DND-41 (cell line): ENCODE results near the gene CTNNAL1.

Source experiments
- ATAC-seq: fragments of 200-7000 bp; cut with Tn5 transposase; 3 replicates; pipeline ENCODE4 v1.9.1; 2021; ENCODE audit warnings: low read depth; ENCODE audit not compliant: insufficient read depth
- DNase-seq: peaks from one replicate; pipeline ENCODE4 v3.0.0-alpha.2; 2020
- H2AFZ ChIP-seq: 2 replicates; pipeline ENCODE4 v1.6.0; 2012; ENCODE audit warnings: low read depth, low read length
- H3K27ac ChIP-seq: 2 replicates; pipeline ENCODE4 v1.5.1; 2012; ENCODE audit warnings: low read length, inconsistent platforms
- H3K27me3 ChIP-seq: fragments of 200-600 bp; sonication (generic); 2 replicates; pipeline ENCODE4 v1.6.0; 2012; ENCODE audit warnings: low read length, mild to moderate bottlenecking, inconsistent platforms; ENCODE audit not compliant: insufficient read depth, poor library complexity
- H3K36me3 ChIP-seq: 2 replicates; pipeline ENCODE4 v1.5.1; 2012; ENCODE audit warnings: low read length, inconsistent platforms; ENCODE audit not compliant: insufficient read depth
- H3K4me1 ChIP-seq: 2 replicates; pipeline ENCODE4 v1.5.1; 2012; ENCODE audit warnings: mild to moderate bottlenecking, low read length; ENCODE audit not compliant: insufficient read depth
- H3K4me2 ChIP-seq: 2 replicates; pipeline ENCODE4 v1.6.0; 2012; ENCODE audit warnings: mild to moderate bottlenecking, moderate library complexity, low read length, inconsistent platforms; ENCODE audit not compliant: insufficient read depth
- H3K4me3 ChIP-seq, 2 experiments: fragments of 200-600 bp in 1 of 2; shearing (Covaris generic) in 1 of 2; 2 replicates each; pipeline ENCODE4 v1.5.1; 2012 to 2016; ENCODE audit warnings: inconsistent platforms in 2 of 2, low read length in 2 of 2, mild to moderate bottlenecking in 2 of 2, low read depth in 1 of 2, moderate library complexity in 1 of 2
- H3K79me2 ChIP-seq: 2 replicates; pipeline ENCODE4 v1.6.0; 2012; ENCODE audit warnings: low read length, inconsistent platforms; ENCODE audit not compliant: insufficient read depth
- H3K9ac ChIP-seq: 2 replicates; pipeline ENCODE4 v1.6.0; 2012; ENCODE audit warnings: low read depth, mild to moderate bottlenecking, inconsistent platforms, low read length, moderate library complexity
- H3K9me3 ChIP-seq: 2 replicates; pipeline ENCODE4 v1.5.1; 2012; ENCODE audit warnings: low read length, moderate library complexity, mild to moderate bottlenecking, inconsistent platforms; ENCODE audit not compliant: insufficient read depth, severe bottlenecking
- H4K20me1 ChIP-seq: 2 replicates; pipeline ENCODE4 v1.6.0; 2012; ENCODE audit warnings: low read length; ENCODE audit not compliant: insufficient read depth
- EZH2 ChIP-seq: IDR thresholded peaks from 3 replicates; pipeline ENCODE4 v1.6.1; 2012; ENCODE audit warnings: borderline replicate concordance, low read depth, mild to moderate bottlenecking, moderate library complexity, low read length, inconsistent platforms; ENCODE audit not compliant: severe bottlenecking
- TF ChIP-seq, protein P1 (sequence below): IDR thresholded peaks from 2 replicates; pipeline ENCODE4 v1.5.1; 2012; ENCODE audit warnings: borderline replicate concordance, low read length, moderate library complexity, mild to moderate bottlenecking; ENCODE audit not compliant: poor library complexity, severe bottlenecking; ENCODE audit errors: extremely low read depth

CTNNAL1 gene

DNA sequence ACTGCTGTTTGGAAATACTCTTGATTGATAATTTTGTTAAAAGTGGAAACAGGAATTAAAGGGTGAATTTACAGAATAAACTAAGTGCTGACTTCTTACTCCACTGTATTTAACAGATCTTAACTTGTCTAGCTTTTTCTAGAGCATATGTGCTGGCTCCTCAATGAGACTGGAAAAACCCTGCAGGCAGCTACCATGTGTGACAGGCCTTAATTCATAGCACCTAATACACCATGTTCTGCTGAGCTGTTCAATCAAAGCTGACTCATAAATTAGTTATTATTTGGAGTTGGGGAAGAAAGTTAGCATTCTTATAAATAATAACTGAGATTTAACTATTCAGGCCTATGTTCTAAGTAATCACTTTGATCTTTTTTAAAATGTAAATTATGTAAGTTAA, 29.4 kb downstream of the CTNNAL1 start:
- no peak for ATAC-seq

GRCh38 chr9:108980893-108981292, 32.4 kb downstream of the CTNNAL1 start:
- Histone ChIP-seq H3K4me2 (no peak overlapping the region), H3K4me1 (no peaks in the 10 kb centered on the region), H4K20me1 (no peaks in the 10 kb centered on the region), H3K79me2 (no peaks in the 10 kb centered on the region), H3K9me3 (no peaks in the 10 kb centered on the region), H3K9ac (no peak overlapping the region), H2AFZ (no peak overlapping the region), H3K4me3 (no peak overlapping the region), H3K27me3 (no peaks in the 10 kb centered on the region), H3K27ac (no peak overlapping the region), H3K36me3 (peaks cover 19% of the 10 kb centered on the region)
- ATAC-seq, result no peak
- TF ChIP-seq, protein P1, sequence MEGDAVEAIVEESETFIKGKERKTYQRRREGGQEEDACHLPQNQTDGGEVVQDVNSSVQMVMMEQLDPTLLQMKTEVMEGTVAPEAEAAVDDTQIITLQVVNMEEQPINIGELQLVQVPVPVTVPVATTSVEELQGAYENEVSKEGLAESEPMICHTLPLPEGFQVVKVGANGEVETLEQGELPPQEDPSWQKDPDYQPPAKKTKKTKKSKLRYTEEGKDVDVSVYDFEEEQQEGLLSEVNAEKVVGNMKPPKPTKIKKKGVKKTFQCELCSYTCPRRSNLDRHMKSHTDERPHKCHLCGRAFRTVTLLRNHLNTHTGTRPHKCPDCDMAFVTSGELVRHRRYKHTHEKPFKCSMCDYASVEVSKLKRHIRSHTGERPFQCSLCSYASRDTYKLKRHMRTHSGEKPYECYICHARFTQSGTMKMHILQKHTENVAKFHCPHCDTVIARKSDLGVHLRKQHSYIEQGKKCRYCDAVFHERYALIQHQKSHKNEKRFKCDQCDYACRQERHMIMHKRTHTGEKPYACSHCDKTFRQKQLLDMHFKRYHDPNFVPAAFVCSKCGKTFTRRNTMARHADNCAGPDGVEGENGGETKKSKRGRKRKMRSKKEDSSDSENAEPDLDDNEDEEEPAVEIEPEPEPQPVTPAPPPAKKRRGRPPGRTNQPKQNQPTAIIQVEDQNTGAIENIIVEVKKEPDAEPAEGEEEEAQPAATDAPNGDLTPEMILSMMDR, result no peak
- TF ChIP-seq EZH2, result no peak
- DNase-seq, result no peak

More for the DNA sequence above, 29.4 kb downstream of the CTNNAL1 start:
- Histone ChIP-seq H3K4me3 (no peak overlapping the region), H3K4me1 (no peaks in the 10 kb centered on the region), H3K9ac (no peak overlapping the region), H3K36me3 (peaks cover 23% of the 10 kb centered on the region), H4K20me1 (no peaks in the 10 kb centered on the region), H3K27me3 (no peaks in the 10 kb centered on the region), H3K9me3 (no peaks in the 10 kb centered on the region), H3K4me2 (no peak overlapping the region), H3K27ac (no peak overlapping the region), H2AFZ (no peak overlapping the region), H3K79me2 (no peaks in the 10 kb centered on the region)
- TF ChIP-seq, protein P1, result no peak
- no peak for TF ChIP-seq EZH2
- DNase-seq, result no peak

- Histone ChIP-seq H3K27me3 (no peaks in the 10 kb centered on the region), H3K27ac (no peak overlapping the region), H3K9ac (no peak overlapping the region), H3K36me3 (peaks cover 25% of the 10 kb centered on the region), H3K4me3 (no peak overlapping the region), H4K20me1 (no peaks in the 10 kb centered on the region), H3K9me3 (no peaks in the 10 kb centered on the region), H2AFZ (no peak overlapping the region), H3K4me1 (no peaks in the 10 kb centered on the region), H3K4me2 (no peak overlapping the region), H3K79me2 (no peaks in the 10 kb centered on the region)
- no peak for DNase-seq
- no peak for TF ChIP-seq EZH2
- TF ChIP-seq, protein P1, result no peak
- no peak for ATAC-seq
Observed at GRCh38 chr9:108978205-108978604, 35.1 kb downstream of the CTNNAL1 start.

- no peak for ATAC-seq
- Histone ChIP-seq H4K20me1 (no peaks in the 10 kb centered on the region), H3K4me1 (no peaks in the 10 kb centered on the region), H3K9ac (no peak overlapping the region), H3K9me3 (no peaks in the 10 kb centered on the region), H3K27ac (no peak overlapping the region), H3K27me3 (no peaks in the 10 kb centered on the region), H3K79me2 (no peaks in the 10 kb centered on the region), H3K4me3 (no peak overlapping the region), H3K4me2 (no peak overlapping the region), H3K36me3 (peaks cover 31% of the 10 kb centered on the region), H2AFZ (no peak overlapping the region)
- no peak for DNase-seq
- no peak for TF ChIP-seq EZH2
- TF ChIP-seq, protein P1, result no peak
Observed at GRCh38 chr9:108973895-108974294, 39.4 kb downstream of the CTNNAL1 start.
